ENCODE data around the gene ALDH4A1. TPM values are rescaled to one million over a fixed set of nuclear protein-coding genes. Genes with fewer than 3 reads are reported as not detected.
"Not testable (repeated sequence)": the region's sequence is repeated elsewhere in the genome, so short reads cannot be mapped to it uniquely, and the experiment has no call there.

ALDH4A1 gene
- total and polyA plus RNA-seq, 4 donors: 162 to 424 (median 244) TPM

- TF ChIP-seq SP1 (IDR thresholded peaks at IDR 0.05) (no peak), TAF1 (conservative IDR thresholded peaks at IDR 0.05) (no peak), JUND (IDR thresholded peaks at IDR 0.05) (no peak), ZBTB33 (IDR thresholded peaks at IDR 0.05) (no peak)
Observed at GRCh38 chr1:18840145-18840544, 62.2 kb downstream of the ALDH4A1 start (continued).

GRCh38 chr1:18836654-18837053 lies 65.7 kb downstream of the ALDH4A1 start:
- Histone ChIP-seq H3K9ac (ENCODE audit: low read depth in 1 of 2, low read length in 2 of 2) (no peak overlapping the region), H3K4me3 (ENCODE audit: low read depth in 1 of 3, low read length in 3 of 3) (no peak overlapping the region), H3K9me3 (ENCODE audit: control insufficient read depth in 4 of 4, low read length in 3 of 4) (no peaks in the 10 kb centered on the region), H3K36me3 (ENCODE audit: control insufficient read depth in 4 of 4, insufficient read depth in 3 of 4, low read depth in 1 of 4, low read length in 3 of 4) (no peaks in the 10 kb centered on the region), H3K27me3 (ENCODE audit: control insufficient read depth in 4 of 4, insufficient read depth in 4 of 4, low read length in 3 of 4) (no peaks in the 10 kb centered on the region), H3K4me1 (ENCODE audit: control insufficient read depth in 4 of 4, insufficient read depth in 4 of 4, low read length in 3 of 4) (no peaks in the 10 kb centered on the region), H3K27ac (ENCODE audit: low read depth in 1 of 2, low read length in 2 of 2) (no peak overlapping the region)
- TF ChIP-seq JUND (IDR thresholded peaks at IDR 0.05) (no peak), RXRA (IDR thresholded peaks at IDR 0.05) (no peak), SP1 (IDR thresholded peaks at IDR 0.05) (no peak), ATF3 (IDR thresholded peaks at IDR 0.05) (no peak), YY1 (IDR thresholded peaks at IDR 0.05) (no peak)
- DNase-seq (ENCODE audit: low spot score): no peak
- WGBS: 74% methylated on average over 5 of the region's 5 CpGs

GRCh38 chr1:18832319-18832718 lies 70.0 kb downstream of the ALDH4A1 start:
- H3K36me3 ChIP-seq (ENCODE audit: control insufficient read depth in 4 of 4, insufficient read depth in 3 of 4, low read depth in 1 of 4, low read length in 3 of 4); H3K4me3 ChIP-seq (ENCODE audit: low read depth in 1 of 3, low read length in 3 of 3); H3K9me3 ChIP-seq (ENCODE audit: control insufficient read depth in 4 of 4, low read length in 3 of 4); H3K27me3 ChIP-seq (ENCODE audit: control insufficient read depth in 4 of 4, insufficient read depth in 4 of 4, low read length in 3 of 4); H3K27ac ChIP-seq (ENCODE audit: low read depth in 1 of 2, low read length in 2 of 2); DNase-seq (ENCODE audit: low spot score); H3K4me1 ChIP-seq (ENCODE audit: control insufficient read depth in 4 of 4, insufficient read depth in 4 of 4, low read length in 3 of 4); H3K9ac ChIP-seq (ENCODE audit: low read depth in 1 of 2, low read length in 2 of 2): not testable (repeated sequence)
- WGBS: 52% methylated on average over 1 of the region's 1 CpG

- H3K27me3 ChIP-seq (ENCODE audit: control insufficient read depth in 4 of 4, insufficient read depth in 4 of 4, low read length in 3 of 4): no peaks in the 10 kb centered on the region
- no peaks in the 10 kb centered on the region for H3K36me3 ChIP-seq (ENCODE audit: control insufficient read depth in 4 of 4, insufficient read depth in 3 of 4, low read depth in 1 of 4, low read length in 3 of 4)
- H3K9ac ChIP-seq (ENCODE audit: low read depth in 1 of 2, low read length in 2 of 2): no peak overlapping the region
- 93% methylated on average over 2 of the region's 2 CpGs for WGBS
- no peak for DNase-seq (ENCODE audit: low spot score)
- H3K27ac ChIP-seq (ENCODE audit: low read depth in 1 of 2, low read length in 2 of 2): no peak overlapping the region
- H3K9me3 ChIP-seq (ENCODE audit: control insufficient read depth in 4 of 4, low read length in 3 of 4): peaks cover 0 to 2% (median 1%) of the 10 kb centered on the region in 4 donors
- no peak overlapping the region for H3K4me3 ChIP-seq (ENCODE audit: low read depth in 1 of 3, low read length in 3 of 3)
- no peaks in the 10 kb centered on the region for H3K4me1 ChIP-seq (ENCODE audit: control insufficient read depth in 4 of 4, insufficient read depth in 4 of 4, low read length in 3 of 4)
- TF ChIP-seq ZBTB33 (IDR thresholded peaks at IDR 0.05) (no peak), RAD21 (IDR thresholded peaks at IDR 0.05) (no peak), YY1 (IDR thresholded peaks at IDR 0.05) (no peak), JUND (IDR thresholded peaks at IDR 0.05) (no peak), HNF4G (IDR thresholded peaks at IDR 0.05) (no peak)
Observed at GRCh38 chr1:18831656-18832055, 70.7 kb downstream of the ALDH4A1 start.

Measured in liver (tissue), 9 donors.